Measurements from ENCODE around the gene COL1A1. TPM values are rescaled to one million over a fixed set of nuclear protein-coding genes. Genes with fewer than 3 reads are reported as not detected.
A peak's percentile ranks its signal among the peaks of the same experiment; 100 is the strongest.

The COL1A1 gene
- polyA plus RNA-seq, 1 experiment, result 1,356 TPM

DNA sequence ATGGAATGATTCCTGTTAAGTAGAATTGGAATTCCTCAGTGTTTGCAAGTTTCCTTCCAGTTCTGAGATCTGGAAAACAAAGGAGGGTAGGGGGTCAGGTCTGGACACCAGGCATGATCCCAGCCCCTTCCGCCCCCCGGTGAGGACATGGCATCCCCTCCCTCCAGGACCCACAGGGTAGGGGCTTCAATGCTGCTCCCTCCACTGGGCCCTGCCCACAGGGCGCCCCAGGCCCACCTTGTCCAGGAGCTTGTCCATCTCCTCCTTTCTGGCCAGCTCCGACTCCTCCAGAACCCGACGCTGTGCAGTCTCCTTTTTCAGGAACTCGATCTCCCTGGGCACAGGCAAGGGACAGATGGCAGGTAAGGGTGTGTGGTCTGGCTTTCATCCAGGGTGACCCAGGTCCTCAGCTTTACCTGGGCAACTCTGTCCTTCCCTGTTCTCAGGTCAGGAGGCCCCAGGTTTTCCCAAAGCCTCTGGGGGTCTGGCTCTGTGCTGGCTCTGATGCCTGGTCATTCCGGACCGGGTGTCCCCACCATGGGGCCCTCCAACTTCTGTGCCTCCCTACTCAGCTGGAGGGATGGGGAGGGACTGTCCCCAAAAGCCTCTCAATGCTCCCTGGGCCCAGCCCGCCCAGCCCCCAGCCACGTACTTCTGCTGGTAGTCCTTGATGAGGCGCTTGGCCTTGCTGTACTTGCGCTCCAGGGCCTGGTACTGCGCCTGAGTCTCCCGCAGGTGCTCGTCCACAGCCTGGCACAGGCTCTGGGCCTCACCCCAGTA lies 65.9 kb downstream of the COL1A1 start:
- TF ChIP-seq, protein P1, sequence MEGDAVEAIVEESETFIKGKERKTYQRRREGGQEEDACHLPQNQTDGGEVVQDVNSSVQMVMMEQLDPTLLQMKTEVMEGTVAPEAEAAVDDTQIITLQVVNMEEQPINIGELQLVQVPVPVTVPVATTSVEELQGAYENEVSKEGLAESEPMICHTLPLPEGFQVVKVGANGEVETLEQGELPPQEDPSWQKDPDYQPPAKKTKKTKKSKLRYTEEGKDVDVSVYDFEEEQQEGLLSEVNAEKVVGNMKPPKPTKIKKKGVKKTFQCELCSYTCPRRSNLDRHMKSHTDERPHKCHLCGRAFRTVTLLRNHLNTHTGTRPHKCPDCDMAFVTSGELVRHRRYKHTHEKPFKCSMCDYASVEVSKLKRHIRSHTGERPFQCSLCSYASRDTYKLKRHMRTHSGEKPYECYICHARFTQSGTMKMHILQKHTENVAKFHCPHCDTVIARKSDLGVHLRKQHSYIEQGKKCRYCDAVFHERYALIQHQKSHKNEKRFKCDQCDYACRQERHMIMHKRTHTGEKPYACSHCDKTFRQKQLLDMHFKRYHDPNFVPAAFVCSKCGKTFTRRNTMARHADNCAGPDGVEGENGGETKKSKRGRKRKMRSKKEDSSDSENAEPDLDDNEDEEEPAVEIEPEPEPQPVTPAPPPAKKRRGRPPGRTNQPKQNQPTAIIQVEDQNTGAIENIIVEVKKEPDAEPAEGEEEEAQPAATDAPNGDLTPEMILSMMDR (IDR thresholded peaks at IDR 0.05; ENCODE audit: low read depth, low read length), result no peak
- Histone ChIP-seq H3K9me3 (ENCODE audit: control insufficient read depth, insufficient read depth, low read length) (peaks cover 6% of the 10 kb centered on the region), H3K4me3 (ENCODE audit: low read depth, low read length) (no peak overlapping the region), H3K27me3 (ENCODE audit: control insufficient read depth, insufficient read depth, low read length) (no peaks in the 10 kb centered on the region), H3K27ac (ENCODE audit: low read depth, low read length) (no peak overlapping the region)
- DNase-seq (ENCODE audit: low read depth, low spot score), result no peak
- POLR2A ChIA-PET, result interaction anchor here (1.0 kb wide), 1 partner anchor 17 kb away, joined by 3 read pairs; no protein-coding TSS in a partner anchor
- CTCF ChIA-PET, result no interaction called here

DNA sequence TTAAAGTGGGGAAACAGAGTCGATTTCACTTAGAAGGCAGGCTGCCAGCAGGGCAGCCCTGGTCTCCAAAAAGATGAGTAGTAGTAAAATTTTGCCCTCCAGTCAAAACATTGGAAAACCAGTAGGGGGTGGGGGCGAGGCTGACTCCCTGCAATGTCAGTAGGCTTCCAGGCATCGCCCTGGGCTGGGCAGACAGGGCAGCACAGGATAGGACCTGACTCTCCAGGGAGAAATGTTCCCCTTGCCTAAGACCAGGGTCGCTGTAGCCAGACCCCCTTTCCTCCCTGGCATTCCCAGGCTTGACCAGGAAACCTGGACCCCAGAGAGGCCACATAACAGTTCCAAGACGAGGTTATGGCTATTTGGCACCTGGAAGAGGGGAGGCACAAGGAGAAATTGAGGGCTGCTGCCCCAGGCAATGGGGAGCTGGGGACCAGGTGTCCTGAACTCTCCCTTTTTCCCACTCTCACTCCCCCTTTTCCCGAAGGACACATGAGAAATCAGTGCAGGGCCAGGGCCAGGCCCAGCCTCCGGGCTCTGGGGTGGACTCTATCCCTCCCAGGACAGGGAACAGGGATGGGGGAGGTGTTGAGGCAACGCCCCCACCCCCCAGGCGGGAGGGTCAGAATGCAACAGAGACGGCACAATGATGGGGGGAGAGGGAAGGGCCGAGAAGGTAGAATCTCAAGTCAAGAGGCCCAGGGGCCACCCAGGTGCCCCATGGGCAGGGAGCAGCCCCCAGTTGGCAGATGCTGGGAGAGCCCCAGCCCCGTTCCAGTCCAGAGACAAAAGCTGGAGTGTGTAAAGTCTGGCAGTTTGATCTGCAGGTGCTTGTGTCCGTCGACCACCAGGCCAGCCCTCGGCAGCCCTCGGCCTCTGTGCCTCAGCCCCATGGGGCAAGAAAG lies 67.0 kb downstream of the COL1A1 start:
- H3K27ac ChIP-seq (ENCODE audit: low read depth, low read length), result no peak overlapping the region
- H3K4me3 ChIP-seq (ENCODE audit: low read depth, low read length), result no peak overlapping the region
- no peaks in the 10 kb centered on the region for H3K27me3 ChIP-seq (ENCODE audit: control insufficient read depth, insufficient read depth, low read length)
- DNase-seq (ENCODE audit: low read depth, low spot score), result no peak
- POLR2A ChIA-PET, result interaction anchor here (0.6 kb wide), 1 partner anchor 24 kb away, joined by 8 read pairs; no protein-coding TSS in a partner anchor
- TF ChIP-seq, protein P1 (IDR thresholded peaks at IDR 0.05; ENCODE audit: low read depth, low read length), result no peak; the same call in 1 of the 2 replicates
- CTCF ChIA-PET, result interaction anchor here (0.5 to 1.0 kb wide), 2 partner anchors 27 to 40 kb away, joined by 4 to 5 read pairs; no protein-coding TSS in a partner anchor
- no peaks in the 10 kb centered on the region; the same call in 1 of the 2 replicates for H3K9me3 ChIP-seq (ENCODE audit: control insufficient read depth, insufficient read depth, low read length)

DNA sequence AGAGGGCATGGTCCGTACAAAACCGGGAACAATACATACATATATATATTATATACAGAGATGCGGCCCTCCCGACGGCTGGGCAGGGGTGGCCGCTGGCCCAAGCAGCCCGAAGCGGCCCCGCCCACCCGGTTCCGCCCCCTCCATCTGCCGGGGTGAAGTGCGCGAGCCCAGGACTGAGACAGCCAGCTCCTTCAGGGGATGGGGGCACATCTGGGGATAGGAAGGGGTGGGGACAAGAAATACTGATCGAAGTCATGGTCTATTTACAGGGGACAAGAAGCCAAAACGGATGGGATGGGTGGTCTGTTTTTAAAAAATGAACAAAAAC lies 67.7 kb downstream of the COL1A1 start:
- ChIA-PET POLR2A (interaction anchor here (0.6 to 1.1 kb wide), 2 partner anchors 25 to 26 kb away, joined by 4 to 8 read pairs; no protein-coding TSS in a partner anchor), CTCF (interaction anchor here (1.0 to 2.1 kb wide), 3 partner anchors 19 to 39 kb away, joined by 4 to 8 read pairs (median 6); partner anchors contain the start of gene PDK2)
- TF ChIP-seq, protein P1 (IDR thresholded peaks at IDR 0.05; ENCODE audit: low read depth, low read length), result no peak
- no peak for DNase-seq (ENCODE audit: low read depth, low spot score)
- peak overlapping the region; percentile 57 for H3K27ac ChIP-seq (ENCODE audit: low read depth, low read length)
- no peak overlapping the region for H3K4me3 ChIP-seq (ENCODE audit: low read depth, low read length)
- no peaks in the 10 kb centered on the region; the same call in 1 of the 2 replicates for H3K9me3 ChIP-seq (ENCODE audit: control insufficient read depth, insufficient read depth, low read length)
- no peaks in the 10 kb centered on the region for H3K27me3 ChIP-seq (ENCODE audit: control insufficient read depth, insufficient read depth, low read length)

Small RNA genes within 50 kb of the gene (small RNA-seq; reads per million reads assigned to genes)
- not detected for gene SUMO2P7 (ENCODE audit: insufficient read length, low read depth)

Other genes with a start within 250 kb of the COL1A1 start
- gene DLX4, start 232.4 kb downstream of the COL1A1 start, polyA plus RNA-seq (2011; rRNA removed), result 0.15 TPM in 1 of 2 replicates, not detected in the other
- not detected in 2 replicates for gene DLX3, start 206.4 kb downstream of the COL1A1 start, polyA plus RNA-seq (2011; rRNA removed)
- gene ITGA3, start 145.5 kb downstream of the COL1A1 start, polyA plus RNA-seq (2011; rRNA removed), result 39.9 and 62.4 TPM in 2 replicates
- gene PDK2, start 106.3 kb downstream of the COL1A1 start, polyA plus RNA-seq (2011; rRNA removed), result 62.4 and 81.7 TPM in 2 replicates
- 3.5 and 5.3 TPM in 2 replicates for gene SAMD14, start 71.5 kb downstream of the COL1A1 start, polyA plus RNA-seq (2011; rRNA removed)
- gene PPP1R9B, start 51.0 kb downstream of the COL1A1 start, polyA plus RNA-seq (2011; rRNA removed), result 17.6 and 18.2 TPM in 2 replicates
- gene SGCA, start 35.6 kb downstream of the COL1A1 start, polyA plus RNA-seq (2011; rRNA removed), result 0.16 and 0.21 TPM in 2 replicates
- gene TMEM92, start 72.8 kb upstream of the COL1A1 start, polyA plus RNA-seq (2011; rRNA removed), result 0.47 and 0.96 TPM in 2 replicates
- 13.5 and 19.0 TPM in 2 replicates for gene XYLT2, start 144.5 kb upstream of the COL1A1 start, polyA plus RNA-seq (2011; rRNA removed)
- 106 and 116 TPM in 2 replicates for gene MRPL27, start 171.6 kb upstream of the COL1A1 start, polyA plus RNA-seq (2011; rRNA removed)
- 2.2 and 2.5 TPM in 2 replicates for gene EME1, start 171.6 kb upstream of the COL1A1 start, polyA plus RNA-seq (2011; rRNA removed)
- 143 and 145 TPM in 2 replicates for gene LRRC59, start 195.9 kb upstream of the COL1A1 start, polyA plus RNA-seq (2011; rRNA removed)
- 42.5 and 52.1 TPM in 2 replicates for gene ACSF2, start 224.6 kb upstream of the COL1A1 start, polyA plus RNA-seq (2011; rRNA removed)

Measured in AG04450 (cell line).